Measurements from ENCODE around the gene CRACR2B. TPM values are rescaled to one million over a fixed set of nuclear protein-coding genes. Genes with fewer than 3 reads are reported as not detected.
A peak's percentile ranks its signal among the peaks of the same experiment; 100 is the strongest.

CRACR2B gene
- total RNA-seq, 2 experiments from 2014 or later, result 0.33 TPM; not detected in 1

DNA sequence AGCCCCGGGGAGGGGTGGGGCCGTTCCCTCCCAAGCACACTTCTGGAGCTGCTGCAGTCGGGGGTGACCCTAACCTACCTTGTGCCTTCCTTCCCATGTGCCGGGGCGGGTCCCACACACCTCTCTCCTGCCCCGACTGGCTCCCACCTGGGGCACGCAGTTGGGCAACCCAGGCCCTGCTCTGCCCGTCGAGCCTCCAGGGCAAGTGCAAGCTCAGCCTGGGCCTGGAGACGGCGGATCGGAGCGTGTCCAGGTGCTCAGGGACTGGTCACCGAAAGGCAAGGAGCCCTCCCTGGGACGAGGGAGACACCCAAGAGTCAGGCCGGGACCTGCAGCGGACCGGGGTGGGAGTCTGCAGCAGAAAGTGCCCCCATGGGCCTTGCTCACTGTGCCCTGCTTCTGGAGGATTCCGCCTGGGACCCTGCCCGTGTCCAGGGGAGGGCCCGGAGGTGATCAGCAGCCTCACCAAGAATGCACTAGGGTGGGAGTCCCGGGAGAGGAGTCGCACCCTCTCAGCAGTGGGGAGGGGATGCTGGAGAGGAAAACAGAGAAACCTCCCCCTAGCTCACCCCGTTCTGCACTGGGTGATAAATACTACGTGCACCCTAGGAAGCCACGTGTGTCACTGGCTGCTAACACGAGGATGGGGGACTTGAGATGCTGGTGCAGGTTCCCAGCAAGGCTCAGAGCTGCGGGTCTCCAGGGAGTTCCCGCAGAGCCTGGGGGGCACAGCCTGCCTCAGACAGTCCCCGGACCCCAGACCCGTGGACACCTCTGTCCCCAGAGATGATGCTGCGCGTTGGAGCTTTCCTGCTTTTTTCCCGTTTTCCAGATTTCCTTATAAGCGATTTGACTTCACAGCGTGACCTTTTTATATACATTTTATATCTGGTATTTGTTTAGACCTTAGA lies 45.2 kb upstream of the CRACR2B start:
- peak in 1 of 14 experiments; percentile 25 for DNase-seq
- H3K36me3 Mint-ChIP-seq (ENCODE audit: low read depth), result no peaks in the 10 kb centered on the region
- peaks cover 8% of the 10 kb centered on the region for H3K4me1 Mint-ChIP-seq (ENCODE audit: low read depth)
- no peaks in the 10 kb centered on the region for H3K9me3 Mint-ChIP-seq
- Histone ChIP-seq H3K9me3 (ENCODE audit: control insufficient read depth in 1 of 2, insufficient read depth in 1 of 2, low read length in 2 of 2) (no peaks in the 10 kb centered on the region), H3K4me1 (ENCODE audit: insufficient read depth, low read length) (peaks cover 23% of the 10 kb centered on the region), H3K36me3 (ENCODE audit: insufficient read depth, low read length) (no peaks in the 10 kb centered on the region), H3K4me3 (ENCODE audit: low read length) (no peak overlapping the region), H3K27me3 (ENCODE audit: control insufficient read depth in 1 of 2, insufficient read depth in 2 of 2, low read length in 2 of 2) (no peaks in the 10 kb centered on the region), H3K27ac (ENCODE audit: low read depth in 1 of 2, low read length in 2 of 2) (no peak overlapping the region)
- TF ChIP-seq, protein P1, sequence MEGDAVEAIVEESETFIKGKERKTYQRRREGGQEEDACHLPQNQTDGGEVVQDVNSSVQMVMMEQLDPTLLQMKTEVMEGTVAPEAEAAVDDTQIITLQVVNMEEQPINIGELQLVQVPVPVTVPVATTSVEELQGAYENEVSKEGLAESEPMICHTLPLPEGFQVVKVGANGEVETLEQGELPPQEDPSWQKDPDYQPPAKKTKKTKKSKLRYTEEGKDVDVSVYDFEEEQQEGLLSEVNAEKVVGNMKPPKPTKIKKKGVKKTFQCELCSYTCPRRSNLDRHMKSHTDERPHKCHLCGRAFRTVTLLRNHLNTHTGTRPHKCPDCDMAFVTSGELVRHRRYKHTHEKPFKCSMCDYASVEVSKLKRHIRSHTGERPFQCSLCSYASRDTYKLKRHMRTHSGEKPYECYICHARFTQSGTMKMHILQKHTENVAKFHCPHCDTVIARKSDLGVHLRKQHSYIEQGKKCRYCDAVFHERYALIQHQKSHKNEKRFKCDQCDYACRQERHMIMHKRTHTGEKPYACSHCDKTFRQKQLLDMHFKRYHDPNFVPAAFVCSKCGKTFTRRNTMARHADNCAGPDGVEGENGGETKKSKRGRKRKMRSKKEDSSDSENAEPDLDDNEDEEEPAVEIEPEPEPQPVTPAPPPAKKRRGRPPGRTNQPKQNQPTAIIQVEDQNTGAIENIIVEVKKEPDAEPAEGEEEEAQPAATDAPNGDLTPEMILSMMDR (IDR thresholded peaks at IDR 0.05), result no peak
- intact Hi-C loops (cut with DNase I, micrococcal nuclease), result no loop called here
- H3K4me3 Mint-ChIP-seq, result no peak overlapping the region
- no peaks in the 10 kb centered on the region for H3K27me3 Mint-ChIP-seq
- no peak overlapping the region for H3K27ac Mint-ChIP-seq
- ChIA-PET CTCF (no interaction called here), POLR2A (interaction anchor here (1.0 kb wide), 1 partner anchor 87 kb away, joined by 3 read pairs; the partner anchor contains the start of genes DEAF1 and TMEM80)
- no peak for ATAC-seq (ENCODE audit: poor library complexity)

DNA sequence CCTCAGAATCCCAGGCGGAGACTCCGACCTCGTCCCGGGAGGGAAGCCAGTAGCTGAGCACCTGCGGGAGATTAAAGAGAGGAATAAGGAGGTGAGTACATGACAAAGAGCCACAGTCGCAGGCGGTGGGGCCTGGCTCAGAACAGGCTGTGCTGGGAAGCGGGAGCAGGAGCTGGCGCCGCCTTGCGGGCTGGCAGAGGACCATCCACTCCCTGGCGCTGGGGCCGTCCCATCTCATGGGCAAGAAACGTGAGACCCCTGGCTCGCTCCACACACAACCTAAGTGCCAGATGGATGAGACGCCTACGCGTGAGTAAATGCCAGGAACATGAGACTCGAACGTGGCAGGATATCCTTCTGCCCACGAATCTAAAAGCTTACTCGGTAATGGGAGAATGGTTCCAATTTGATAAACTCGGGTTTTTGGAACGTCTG lies 44.1 kb upstream of the CRACR2B start:
- no peak overlapping the region for H3K27ac Mint-ChIP-seq
- CTCF ChIA-PET, result interaction anchor here (0.7 kb wide), 1 partner anchor 85 kb away, joined by 3 read pairs; no protein-coding TSS in a partner anchor
- no peaks in the 10 kb centered on the region for H3K27me3 ChIP-seq (ENCODE audit: control insufficient read depth in 1 of 2, insufficient read depth in 2 of 2, low read length in 2 of 2)
- TF ChIP-seq, protein P1 (IDR thresholded peaks at IDR 0.05), result peak; percentile 47
- H3K4me1 Mint-ChIP-seq (ENCODE audit: low read depth), result peaks cover 8% of the 10 kb centered on the region
- H3K36me3 ChIP-seq (ENCODE audit: insufficient read depth, low read length), result no peaks in the 10 kb centered on the region
- no peaks in the 10 kb centered on the region for H3K9me3 ChIP-seq (ENCODE audit: control insufficient read depth in 1 of 2, insufficient read depth in 1 of 2, low read length in 2 of 2)
- H3K9me3 Mint-ChIP-seq, result no peaks in the 10 kb centered on the region
- peak in 5 of 14 experiments; percentile 31 to 50 (median 42) for DNase-seq
- H3K27ac ChIP-seq (ENCODE audit: low read depth in 1 of 2, low read length in 2 of 2), result no peak overlapping the region
- intact Hi-C loops (cut with DNase I, micrococcal nuclease), result no loop called here
- no peak overlapping the region for H3K4me3 Mint-ChIP-seq
- peak; percentile 90 for ATAC-seq (ENCODE audit: poor library complexity)
- POLR2A ChIA-PET, result interaction anchor here (0.7 to 1.0 kb wide), 2 partner anchors 13 to 88 kb away, joined by 3 read pairs; partner anchors contain the start of genes DEAF1 and TMEM80
- no peaks in the 10 kb centered on the region for H3K36me3 Mint-ChIP-seq (ENCODE audit: low read depth)
- H3K4me3 ChIP-seq (ENCODE audit: low read length), result no peak overlapping the region
- peaks cover 22% of the 10 kb centered on the region for H3K4me1 ChIP-seq (ENCODE audit: insufficient read depth, low read length)
- H3K27me3 Mint-ChIP-seq, result no peaks in the 10 kb centered on the region

DNA sequence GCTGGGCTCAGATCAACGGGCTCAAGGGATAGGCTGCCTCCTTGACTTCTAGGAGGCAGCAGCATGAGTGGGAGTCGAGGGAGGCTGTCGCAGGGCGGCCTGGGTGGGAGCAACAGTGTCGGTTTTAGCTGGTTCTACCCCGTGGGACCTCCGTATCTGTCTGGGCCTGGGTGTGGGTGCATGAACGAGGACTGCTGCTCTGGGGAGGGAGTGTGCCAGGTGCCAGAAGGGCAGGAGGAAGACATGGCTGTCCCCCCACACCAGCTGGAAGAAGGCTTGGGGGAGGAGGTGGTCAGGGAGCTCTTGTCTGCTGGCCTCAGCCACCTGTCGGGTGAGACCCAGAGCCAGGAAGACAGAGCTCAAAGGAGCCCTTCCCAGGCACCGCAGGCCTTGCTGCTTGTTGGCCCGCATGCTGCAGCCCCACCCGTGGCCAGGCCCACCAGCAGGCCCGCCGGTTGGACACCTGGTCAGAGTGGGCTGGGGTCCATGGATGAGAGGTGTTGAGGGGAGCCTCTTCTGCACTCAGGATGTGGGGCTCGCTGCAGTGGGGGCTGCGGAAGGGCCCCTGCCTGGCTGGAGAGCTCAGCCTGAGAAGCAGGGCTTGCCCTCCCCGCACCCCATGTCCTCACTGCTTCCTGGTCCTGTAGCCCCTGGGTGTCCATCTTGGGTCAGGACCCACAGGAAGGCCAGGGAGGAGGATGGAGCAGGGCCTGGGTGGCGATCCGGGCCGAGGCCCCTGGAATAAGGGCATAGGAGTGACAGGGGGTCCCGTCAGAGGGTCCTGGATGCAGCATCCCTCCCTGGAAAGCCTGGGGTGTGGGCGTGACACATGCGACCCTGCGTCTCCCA lies 41.3 kb upstream of the CRACR2B start:
- Mint-ChIP-seq H3K36me3 (ENCODE audit: low read depth) (peaks cover 4% of the 10 kb centered on the region), H3K4me1 (ENCODE audit: low read depth) (peaks cover 8% of the 10 kb centered on the region), H3K4me3 (no peak overlapping the region), H3K27ac (no peak overlapping the region), H3K27me3 (no peaks in the 10 kb centered on the region), H3K9me3 (no peaks in the 10 kb centered on the region)
- intact Hi-C loops (cut with DNase I, micrococcal nuclease), result no loop called here
- no peak overlapping the region for H3K27ac ChIP-seq (ENCODE audit: low read depth in 1 of 2, low read length in 2 of 2)
- ATAC-seq (ENCODE audit: poor library complexity) (no peak), DNase-seq (no peak)
- H3K4me3 ChIP-seq (ENCODE audit: low read length), result no peak overlapping the region
- POLR2A ChIA-PET, result no interaction called here
- H3K4me1 ChIP-seq (ENCODE audit: insufficient read depth, low read length), result peaks cover 17% of the 10 kb centered on the region
- TF ChIP-seq, protein P1 (IDR thresholded peaks at IDR 0.05), result no peak
- CTCF ChIA-PET, result no interaction called here
- peaks cover 0 to 5% of the 10 kb centered on the region in 2 experiments for H3K27me3 ChIP-seq (ENCODE audit: control insufficient read depth in 1 of 2, insufficient read depth in 2 of 2, low read length in 2 of 2)
- H3K36me3 ChIP-seq (ENCODE audit: insufficient read depth, low read length), result peaks cover 4% of the 10 kb centered on the region
- H3K9me3 ChIP-seq (ENCODE audit: control insufficient read depth in 1 of 2, insufficient read depth in 1 of 2, low read length in 2 of 2), result peaks cover 0 to 5% of the 10 kb centered on the region in 2 experiments
